Astrocyte (in vitro differentiated cells and primary cell): ENCODE data around the gene ULK4.

ENCODE experiments used
- CTCF ChIP-seq: IDR thresholded peaks from 2 replicates; pipeline ENCODE4 v1.5.1; 2011; ENCODE audit warnings: low read depth, mild to moderate bottlenecking, inconsistent platforms, low read length, moderate library complexity; ENCODE audit not compliant: insufficient read depth
- EZH2 ChIP-seq: IDR thresholded peaks from 2 replicates; pipeline ENCODE4 v1.6.1; 2012; ENCODE audit warnings: mild to moderate bottlenecking, low read length, inconsistent platforms; ENCODE audit not compliant: insufficient read depth

GRCh38 chr3:41652931-41653330 is 309.0 kb downstream of the ULK4 start:
- TF ChIP-seq CTCF = no peak
- no peak for TF ChIP-seq EZH2
